ENCODE results near the gene MME.

Gene MME

DNA sequence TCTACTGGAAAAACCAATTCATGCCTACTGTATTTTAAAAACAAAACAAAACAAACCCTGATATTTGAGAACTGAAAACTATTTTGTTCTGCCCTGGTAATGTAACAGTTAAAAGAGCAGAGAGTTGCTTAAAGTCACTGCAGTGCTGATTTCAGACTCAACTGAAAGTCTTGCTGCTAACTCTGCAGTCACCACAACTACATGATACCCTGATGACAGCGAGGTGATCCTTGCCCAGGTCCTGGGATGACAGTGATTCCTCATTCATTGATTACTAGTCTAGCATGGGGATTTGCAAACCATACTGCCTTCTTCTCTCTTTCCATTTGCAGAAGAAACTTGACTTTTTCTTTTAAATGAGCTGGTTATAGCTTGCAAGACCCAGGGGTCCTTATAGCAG, 67.5 kb downstream of the MME start:
- DNase-seq (ENCODE audit: low spot score): no peak

DNA sequence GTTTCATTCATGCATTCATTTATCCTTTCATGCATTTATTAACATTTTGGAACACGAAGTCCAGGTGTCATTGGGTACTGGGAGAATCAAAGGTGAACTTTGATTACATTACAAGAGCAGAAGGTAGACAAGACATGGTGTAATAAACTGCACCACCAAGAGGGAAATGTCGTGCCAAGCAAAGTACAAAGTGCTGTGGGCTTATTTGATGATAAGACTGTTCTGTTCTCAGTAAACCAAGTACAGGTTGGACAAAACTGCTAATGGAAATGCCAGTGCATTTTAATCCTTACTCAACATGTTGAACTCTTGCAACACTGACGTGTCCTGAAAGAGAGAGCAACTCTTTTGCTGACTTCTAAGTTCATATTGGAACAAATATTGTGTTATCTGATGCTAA, 69.4 kb downstream of the MME start:
- DNase-seq (ENCODE audit: low spot score): no peak

- no peak for DNase-seq (ENCODE audit: low spot score)
Measured at GRCh38 chr3:155153242-155154186, 73.4 kb downstream of the MME start.

GRCh38 chr3:155154255-155154654, 74.1 kb downstream of the MME start:
- DNase-seq (ENCODE audit: low spot score): no peak

GRCh38 chr3:155158346-155159037, 78.4 kb downstream of the MME start:
- DNase-seq (ENCODE audit: low spot score): no peak

GRCh38 chr3:155159301-155159700, 79.2 kb downstream of the MME start:
- DNase-seq (ENCODE audit: low spot score): no peak

- no peak for DNase-seq (ENCODE audit: low spot score)
Measured at GRCh38 chr3:155161640-155162292, 81.6 kb downstream of the MME start.

DNA sequence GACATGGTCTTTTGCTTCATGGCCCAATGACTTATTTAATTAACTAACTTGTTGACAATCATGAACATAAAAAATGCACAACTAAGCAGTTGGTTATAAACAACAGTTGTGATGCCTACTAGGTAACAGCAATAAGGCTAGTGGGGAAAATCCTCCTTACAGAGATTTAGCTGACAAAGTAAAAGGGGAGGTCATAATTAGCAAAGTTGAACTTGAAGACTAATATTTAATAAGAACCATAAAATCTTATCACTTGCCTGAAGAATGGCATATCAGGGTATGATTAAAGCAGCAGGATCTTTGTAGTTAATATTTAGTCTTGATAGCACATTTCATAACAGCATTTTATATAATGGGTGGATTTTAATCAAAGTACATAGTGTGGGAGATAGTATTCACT, 84.2 kb downstream of the MME start:
- DNase-seq (ENCODE audit: low spot score): no peak

GRCh38 chr3:155166441-155166840, 86.3 kb downstream of the MME start:
- no peak for DNase-seq (ENCODE audit: low spot score)

DNA sequence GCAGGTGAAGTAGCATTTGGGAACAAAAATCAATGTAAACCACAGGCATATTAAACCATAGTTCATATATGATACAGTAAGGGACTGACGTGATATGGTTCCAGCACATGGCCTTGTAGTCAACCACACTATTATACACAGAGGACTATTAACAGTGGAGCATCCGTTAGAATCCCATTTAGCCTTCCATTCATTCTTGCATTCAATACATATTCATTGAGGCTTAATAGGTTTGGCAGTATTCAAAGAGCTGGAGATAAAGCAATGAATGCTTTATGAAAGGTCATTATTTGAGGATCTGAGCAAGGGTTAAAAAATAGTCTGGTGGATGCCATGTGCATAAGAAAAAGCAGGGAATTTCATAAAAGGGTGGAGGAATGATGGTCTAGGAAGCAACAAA, 89.1 kb downstream of the MME start:
- DNase-seq (ENCODE audit: low spot score): no peak

- DNase-seq (ENCODE audit: low spot score): no peak
Measured at GRCh38 chr3:155173771-155174170, 93.7 kb downstream of the MME start.

- DNase-seq (ENCODE audit: low spot score): no peak
Measured at GRCh38 chr3:155178810-155179436, 98.8 kb downstream of the MME start.

- DNase-seq (ENCODE audit: low spot score): no peak
Measured at GRCh38 chr3:155179437-155179827, 99.3 kb downstream of the MME start.

- no peak for DNase-seq (ENCODE audit: low spot score)
Measured at GRCh38 chr3:155179966-155180757, 100.0 kb downstream of the MME start.

- no peak for DNase-seq (ENCODE audit: low spot score)
Measured at GRCh38 chr3:155182467-155182866, 102.3 kb downstream of the MME start.

DNA sequence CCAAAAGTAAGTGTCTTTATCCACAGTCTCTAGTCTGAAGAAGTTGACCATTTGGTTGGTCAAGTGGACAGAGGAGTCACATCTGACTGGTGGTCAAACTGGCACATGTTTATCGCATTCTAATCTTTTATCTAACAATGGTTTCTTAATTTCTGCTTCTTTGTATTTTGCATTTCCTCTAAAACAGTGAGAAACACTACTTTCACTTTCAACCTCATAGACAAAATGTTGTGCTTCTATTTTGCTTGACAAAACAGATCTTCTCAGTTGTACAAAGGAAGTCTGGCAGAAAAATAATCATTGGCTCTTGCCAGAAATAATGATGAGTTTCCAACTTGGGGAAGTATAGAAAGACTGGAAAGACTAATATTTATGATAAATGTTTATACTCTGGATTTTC, 103.9 kb downstream of the MME start:
- no peak for DNase-seq (ENCODE audit: low spot score)

- DNase-seq (ENCODE audit: low spot score): no peak
Measured at GRCh38 chr3:155185631-155186071, 105.5 kb downstream of the MME start.

DNA sequence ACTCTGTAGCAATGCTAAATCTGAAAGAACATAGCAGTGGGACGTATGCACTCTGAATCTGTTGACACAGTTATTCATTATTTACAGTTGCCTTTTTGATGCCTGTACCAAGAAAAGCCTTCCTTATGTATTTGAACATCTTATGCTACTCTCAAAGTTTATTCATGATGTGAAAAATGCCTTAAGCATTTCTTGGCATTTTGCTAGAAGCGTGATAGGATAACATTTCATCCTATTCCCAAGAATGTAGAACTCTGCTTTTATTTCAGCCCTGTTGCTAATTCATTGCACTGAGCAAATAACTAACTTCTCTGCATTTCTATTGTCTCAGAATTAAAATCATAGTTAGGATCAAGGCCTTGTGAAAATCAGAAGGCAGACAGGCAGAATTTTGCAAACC, 107.9 kb downstream of the MME start:
- DNase-seq (ENCODE audit: low spot score): no peak

- no peak for DNase-seq (ENCODE audit: low spot score)
Measured at GRCh38 chr3:155189478-155189877, 109.4 kb downstream of the MME start.

DNA sequence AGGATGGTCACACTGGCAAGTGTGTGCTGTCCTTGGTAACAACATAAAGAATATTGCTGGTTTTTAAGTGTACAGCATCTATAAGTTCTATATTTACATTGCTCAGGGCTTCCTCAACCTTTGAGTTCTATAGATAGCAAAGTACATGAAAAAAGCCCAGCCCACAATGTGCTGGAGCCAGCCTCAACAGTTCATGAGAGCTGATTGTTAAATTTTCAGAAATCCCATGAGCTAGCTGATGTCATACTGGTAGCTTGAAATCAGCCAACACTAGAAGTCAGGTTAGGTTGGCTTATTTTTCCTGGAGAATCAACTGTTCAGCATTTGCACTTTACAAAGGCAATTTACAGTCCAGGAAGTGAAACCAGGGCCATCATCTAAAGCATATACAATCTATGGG, 110.6 kb downstream of the MME start:
- DNase-seq (ENCODE audit: low spot score): no peak

- DNase-seq (ENCODE audit: low spot score): no peak
Measured at GRCh38 chr3:155192957-155193746, 113.0 kb downstream of the MME start.

Data from COLO829 (cell line).